ENCODE data around the gene ZNF79.
"Not testable (repeated sequence)": the region's sequence is repeated elsewhere in the genome, so short reads cannot be mapped to it uniquely, and the experiment has no call there.

Gene ZNF79

DNA sequence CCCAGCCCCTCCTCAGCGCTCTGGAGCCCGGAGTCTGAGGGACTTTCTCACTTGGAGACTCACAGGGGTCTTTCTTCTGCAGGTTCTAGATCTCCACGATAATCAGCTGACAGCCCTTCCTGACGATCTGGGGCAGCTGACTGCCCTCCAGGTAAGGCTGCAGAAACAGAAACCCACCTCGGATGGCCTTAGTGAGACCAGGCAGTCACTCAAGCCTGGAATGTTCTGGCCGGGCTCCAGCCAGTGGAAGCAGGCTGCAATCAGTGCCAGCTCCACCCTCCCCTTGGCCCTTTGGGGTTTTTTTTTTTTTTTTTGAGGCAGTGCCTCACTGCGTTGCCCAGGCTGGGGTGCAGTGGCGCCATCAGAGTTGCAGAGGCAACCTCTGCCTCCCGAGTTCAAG, 34.7 kb downstream of the ZNF79 start:
- no peak for DNase-seq

- DNase-seq = no peak
Observed at GRCh38 chr9:127463382-127463781, 39.2 kb downstream of the ZNF79 start.

DNA sequence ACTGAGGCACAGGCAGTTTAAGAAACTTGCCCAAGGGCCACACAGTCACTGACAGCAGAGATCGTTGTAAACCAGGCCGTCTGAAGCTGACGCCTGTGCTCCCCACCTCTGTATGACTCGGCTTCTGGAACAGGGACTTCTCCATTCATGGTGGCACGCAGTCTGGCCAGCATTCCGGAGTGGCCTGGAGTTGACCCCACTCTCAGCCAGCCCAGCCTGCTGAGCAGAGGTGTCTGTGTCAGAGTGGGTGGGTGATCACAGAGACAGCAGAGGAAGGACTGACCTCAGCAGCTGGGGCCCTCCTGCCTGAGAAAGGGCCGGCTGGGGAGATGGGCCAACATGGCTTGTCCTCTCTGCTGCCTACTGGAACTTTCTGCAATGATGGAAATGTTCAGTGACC, 39.7 kb downstream of the ZNF79 start:
- DNase-seq = no peak

DNA sequence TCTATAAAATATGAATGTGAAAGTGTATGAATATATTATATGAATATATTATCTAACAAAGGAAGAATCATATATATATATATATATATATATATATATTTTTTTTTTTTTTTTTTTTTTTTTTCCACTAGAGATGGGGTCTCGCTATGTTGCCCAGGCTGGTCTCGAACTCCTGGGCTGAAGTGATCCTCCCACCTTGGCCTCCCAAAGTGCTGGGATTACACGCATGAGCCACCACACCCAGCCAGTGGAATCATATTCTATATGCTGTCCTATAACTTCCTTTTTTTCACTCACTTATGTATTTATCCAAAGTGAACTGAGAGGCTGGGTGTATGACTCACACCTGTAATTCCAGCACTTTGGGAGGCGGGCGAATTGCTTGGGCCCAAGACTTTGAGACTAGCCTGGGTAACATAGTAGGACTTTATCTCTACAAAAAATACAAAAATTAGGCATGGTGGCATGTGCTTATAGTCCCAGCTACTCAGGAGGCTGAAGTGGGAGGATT, 42.3 kb downstream of the ZNF79 start:
- DNase-seq = not testable (repeated sequence)

GRCh38 chr9:127467621-127468020, 43.4 kb downstream of the ZNF79 start:
- DNase-seq = no peak

GRCh38 chr9:127470662-127471061, 46.5 kb downstream of the ZNF79 start:
- DNase-seq = no peak

DNA sequence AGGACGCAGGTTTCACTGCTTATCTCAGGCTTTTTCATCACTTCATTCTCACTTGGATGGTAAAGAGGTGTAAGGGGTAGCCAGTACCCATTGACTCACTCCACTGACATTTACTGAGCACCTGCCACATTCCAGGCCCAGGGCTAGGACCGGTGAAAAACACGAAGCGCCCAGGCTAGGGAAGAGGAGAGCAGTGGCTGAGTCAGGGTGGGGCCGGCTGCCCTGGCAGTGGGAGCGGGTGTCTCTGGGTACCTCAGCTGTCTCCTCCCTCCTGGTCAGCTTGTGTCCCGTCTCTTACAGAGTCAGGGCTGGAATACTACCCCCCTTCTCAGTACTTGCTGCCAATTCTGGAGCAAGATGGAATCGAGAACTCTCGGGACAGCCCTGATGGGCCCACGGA, 49.3 kb downstream of the ZNF79 start:
- DNase-seq = no peak

GRCh38 chr9:127473932-127474331, 49.8 kb downstream of the ZNF79 start:
- DNase-seq = no peak

- DNase-seq = no peak
Observed at GRCh38 chr9:127474592-127474991, 50.4 kb downstream of the ZNF79 start.

DNA sequence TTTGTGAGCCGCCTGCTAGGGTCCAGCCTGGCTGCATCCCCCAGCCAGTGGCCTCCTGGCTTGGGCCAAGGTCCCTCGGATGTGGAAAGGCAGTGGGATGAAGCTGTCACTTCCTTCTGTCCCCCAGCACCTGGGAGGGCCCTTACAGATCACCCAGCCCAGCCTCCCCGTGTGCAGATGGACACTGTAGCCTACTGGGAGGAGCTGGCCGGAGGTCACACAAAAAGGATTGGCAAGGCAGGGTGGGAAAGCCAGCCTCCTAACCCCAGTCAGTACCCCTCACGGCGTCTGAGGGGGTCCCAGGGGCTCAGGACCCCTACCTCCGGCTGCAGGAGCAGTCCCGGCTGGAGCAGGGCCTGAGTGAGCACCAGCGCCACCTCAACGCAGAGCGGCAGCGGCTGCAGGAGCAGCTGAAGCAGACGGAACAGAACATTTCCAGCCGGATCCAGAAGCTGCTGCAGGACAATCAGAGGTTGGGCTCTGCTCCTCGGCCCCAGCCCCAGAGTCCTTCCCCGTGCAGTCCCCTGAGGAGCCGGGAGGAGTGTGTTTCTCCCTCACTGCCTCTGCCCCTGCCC, 55.4 kb downstream of the ZNF79 start:
- no peak for DNase-seq

DNA sequence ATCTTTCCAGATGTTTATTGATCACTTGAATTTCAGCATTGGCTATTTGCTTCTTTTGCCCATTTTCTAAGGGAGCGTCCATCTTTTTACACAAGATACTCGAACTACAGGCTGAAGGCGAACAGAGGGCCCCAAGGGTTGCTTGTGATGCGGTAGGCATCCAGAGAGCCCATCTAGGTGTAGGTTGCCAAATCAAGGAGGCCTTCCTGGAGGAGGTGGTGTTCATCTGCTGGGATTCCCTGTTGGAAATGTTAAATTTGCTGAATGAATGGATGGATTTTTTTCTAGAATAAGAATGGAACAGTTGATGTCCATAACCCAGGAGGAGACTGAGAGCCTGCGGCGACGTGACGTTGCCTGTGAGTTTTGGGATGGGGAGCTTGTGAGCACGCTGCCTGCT, 58.5 kb downstream of the ZNF79 start:
- no peak for DNase-seq

DNA sequence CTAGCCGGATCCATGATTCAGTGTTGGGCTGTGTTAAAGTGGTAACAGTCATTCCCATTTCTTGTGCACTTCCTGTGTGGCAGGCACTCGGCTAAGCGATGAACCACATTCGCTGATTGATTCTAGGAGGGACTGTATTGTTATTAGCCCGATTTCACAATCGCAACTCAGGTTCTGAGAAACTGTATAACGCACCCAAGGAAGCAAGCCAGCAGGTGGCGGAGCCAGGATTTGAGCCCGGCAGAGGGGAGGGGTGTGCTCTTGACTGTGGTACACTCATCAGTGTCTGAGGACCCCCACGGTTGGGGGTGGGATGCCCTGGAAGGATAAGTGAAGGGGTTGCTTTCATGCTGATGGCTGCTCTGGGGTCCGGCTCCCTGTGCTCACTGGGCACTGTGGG, 61.8 kb downstream of the ZNF79 start:
- DNase-seq = no peak

DNA sequence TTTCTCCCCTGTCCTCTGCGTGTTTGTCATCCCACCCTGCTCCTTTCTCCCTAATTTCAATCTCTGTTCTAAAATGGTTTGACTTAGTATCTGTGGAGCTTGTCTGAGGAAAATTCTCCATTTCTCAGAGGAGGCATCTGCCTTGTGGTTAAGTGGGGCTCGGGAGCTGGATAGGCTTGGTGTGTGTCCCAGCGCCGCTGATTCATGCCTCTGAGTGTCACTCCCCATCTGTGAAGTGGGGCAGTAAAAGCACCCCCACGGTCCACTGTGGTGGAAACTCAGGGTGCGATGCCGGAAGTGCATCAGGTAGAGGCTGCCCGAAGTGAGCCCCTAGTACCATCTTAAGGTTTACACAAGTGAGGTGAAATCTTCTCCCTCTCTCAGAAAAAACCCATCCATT, 64.8 kb downstream of the ZNF79 start:
- no peak for DNase-seq

GRCh38 chr9:127489471-127490115, 65.4 kb downstream of the ZNF79 start:
- DNase-seq = no peak

DNA sequence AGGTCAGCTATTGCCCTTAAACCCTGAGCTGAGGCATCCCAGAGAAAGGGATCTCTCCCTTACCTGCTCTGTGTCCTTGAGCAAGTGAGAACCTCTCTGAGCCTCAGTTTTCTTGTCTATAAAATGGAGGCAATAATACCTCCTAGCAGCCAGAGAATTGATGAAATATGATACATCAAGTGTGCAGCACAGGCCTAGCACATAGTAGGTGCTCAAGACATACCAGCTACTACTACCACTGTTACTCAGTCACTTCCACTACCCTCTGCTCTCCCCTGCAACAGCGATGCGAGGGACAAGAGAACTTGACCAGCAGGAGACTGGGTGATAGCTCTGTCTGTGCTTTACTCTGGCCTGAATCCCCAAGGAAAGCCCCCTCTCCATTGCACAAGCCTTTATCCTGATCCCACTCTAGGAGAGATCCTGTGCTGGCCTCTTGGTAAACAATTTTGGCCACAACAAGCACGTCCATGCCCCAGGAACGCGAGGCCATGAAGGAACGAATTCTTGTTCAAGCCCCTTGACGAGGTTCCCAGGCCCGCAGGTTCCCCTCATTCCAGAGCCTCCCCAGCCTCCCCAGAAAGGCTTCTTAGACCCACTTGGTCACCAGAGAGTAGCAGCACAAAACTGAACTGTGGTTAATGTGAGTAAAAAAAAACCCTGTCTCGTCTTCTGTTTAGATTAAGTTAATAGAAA, 66.5 kb downstream of the ZNF79 start:
- DNase-seq = no peak

DNA sequence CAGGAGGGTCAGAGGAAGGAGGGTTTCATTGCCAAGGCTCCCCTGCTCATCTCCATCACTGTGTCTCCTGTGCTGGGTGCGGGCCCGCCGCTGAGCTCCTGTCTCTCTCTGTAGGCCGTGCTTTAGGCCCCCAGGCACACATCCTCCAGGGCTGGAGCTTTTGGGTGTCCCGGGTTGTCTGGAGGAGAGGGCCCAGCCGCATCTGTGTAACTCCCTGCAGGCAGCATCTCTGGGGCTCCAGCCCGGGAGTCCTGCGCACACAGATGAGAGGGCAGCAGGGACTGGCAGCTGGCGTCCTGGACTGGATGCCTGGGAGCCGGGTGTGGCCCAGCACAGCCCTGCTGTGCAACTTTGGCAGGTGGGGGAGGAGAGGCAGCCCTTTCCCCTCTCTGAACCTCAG, 67.3 kb downstream of the ZNF79 start:
- no peak for DNase-seq

GRCh38 chr9:127492616-127493015, 68.4 kb downstream of the ZNF79 start:
- no peak for DNase-seq

DNA sequence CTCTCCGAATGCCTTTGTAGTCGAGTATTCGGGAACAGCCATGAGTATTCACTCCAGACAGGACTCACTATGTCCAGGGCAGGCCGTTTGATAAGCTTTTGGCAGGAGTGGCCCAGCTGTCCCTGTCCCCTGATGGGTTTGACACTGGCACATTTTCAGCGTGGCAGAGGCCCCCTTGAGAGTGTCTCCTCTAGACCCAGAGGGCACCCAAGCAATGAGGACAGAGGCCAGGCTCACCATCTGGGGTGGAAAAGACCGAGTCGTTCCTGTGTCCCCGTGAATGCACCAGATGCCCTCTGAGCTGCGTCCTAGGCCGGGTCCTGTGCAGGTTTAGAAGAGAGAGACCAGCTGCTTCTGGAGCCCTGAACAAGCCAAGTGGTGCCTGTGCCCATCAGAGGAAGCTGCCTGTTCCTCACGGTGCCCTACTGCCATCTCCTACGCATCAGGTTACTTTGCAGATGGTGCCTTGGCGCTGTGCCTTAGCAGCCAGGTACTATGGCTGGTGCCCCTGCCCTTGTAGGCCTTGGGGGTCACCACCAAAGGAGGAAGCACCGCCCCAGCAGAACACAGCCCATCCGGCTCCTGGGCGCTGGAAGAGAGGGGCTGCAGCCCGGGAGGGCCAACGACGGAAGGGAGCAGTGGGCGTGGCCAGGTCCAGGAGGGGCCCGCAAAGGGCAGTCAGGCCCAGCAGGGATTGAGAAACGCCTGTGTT, 69.6 kb downstream of the ZNF79 start:
- no peak for DNase-seq

GRCh38 chr9:127494304-127494702, 70.1 kb downstream of the ZNF79 start:
- DNase-seq = no peak

Measured in activated effector memory CD4-positive, alpha-beta T cell treated with Interleukin-2 at 50 U/mL for 16 hours (primary cell).